Stimulated activated CD8-positive, alpha-beta memory T cell treated with anti-CD3 and anti-CD28 coated beads, Interleukin-7, amount 100 ng/mL, for 48 hours (primary cell): ENCODE measurements around the gene CHN1.

Experiments
- DNase-seq, 2 donors: peaks; one replicate each; pipeline ENCODE4 v3.0.0-alpha.2; 2020; ENCODE audit warnings: low read depth in 1 of 2; ENCODE audit errors: extremely low read depth in 1 of 2

Gene CHN1

DNA sequence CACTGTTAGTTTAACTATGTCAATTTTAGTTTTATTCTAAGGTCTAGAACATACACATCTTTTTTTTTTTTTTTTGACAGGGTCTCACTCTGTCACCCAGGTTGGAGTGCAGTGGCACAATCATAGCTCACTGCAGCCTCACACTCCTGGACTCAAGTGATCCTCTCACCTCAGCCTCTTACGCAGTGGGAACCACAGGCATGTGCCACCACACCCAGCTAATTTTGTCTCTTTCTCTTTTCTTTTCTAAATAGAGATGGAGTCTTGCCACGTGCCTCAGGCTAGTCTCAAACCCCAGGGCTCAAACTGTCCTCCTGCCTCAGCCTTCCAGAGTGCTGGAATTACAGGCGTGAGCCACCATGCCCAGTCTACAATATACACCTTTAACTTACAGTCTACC, 171.4 kb downstream of the CHN1 start:
- no peak for DNase-seq

DNA sequence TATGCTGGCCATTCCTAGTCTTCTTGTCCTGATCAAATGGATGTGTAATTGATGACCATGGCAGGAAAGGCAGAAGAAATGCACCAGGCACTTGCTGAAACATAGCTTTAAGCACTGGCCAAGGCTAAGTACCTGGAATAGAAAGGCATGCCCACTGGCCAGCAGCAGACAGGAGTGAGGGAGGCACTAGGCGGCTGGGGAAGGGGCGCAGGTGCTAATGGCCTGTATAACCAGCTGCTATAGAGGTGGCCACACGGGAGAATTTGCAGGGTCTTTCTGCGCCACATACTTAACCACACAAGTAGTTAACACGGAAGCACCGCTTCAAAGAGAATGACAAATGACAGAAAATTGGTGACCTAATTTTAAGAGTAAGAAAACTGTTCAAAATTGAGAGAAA, 174.6 kb downstream of the CHN1 start:
- no peak for DNase-seq

DNA sequence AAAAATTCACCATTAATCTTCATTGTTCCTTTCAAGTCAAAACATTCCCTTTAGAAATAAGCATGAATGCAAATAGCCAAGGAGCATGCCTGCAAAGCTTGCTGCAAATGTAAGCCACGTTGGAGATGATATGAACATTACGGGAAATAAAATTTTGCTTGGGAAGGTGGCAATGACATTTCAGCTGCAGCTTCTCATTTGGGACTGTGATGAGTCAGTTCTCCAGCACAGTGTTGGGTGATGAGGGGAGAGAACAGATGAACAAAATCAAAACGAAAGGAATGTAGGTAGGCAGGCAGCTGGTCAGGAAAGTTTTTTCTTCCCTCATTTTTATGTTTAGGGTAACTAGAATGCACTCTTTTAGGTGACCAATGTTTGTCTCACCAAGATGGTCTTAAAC, 175.6 kb downstream of the CHN1 start:
- no peak for DNase-seq

DNA sequence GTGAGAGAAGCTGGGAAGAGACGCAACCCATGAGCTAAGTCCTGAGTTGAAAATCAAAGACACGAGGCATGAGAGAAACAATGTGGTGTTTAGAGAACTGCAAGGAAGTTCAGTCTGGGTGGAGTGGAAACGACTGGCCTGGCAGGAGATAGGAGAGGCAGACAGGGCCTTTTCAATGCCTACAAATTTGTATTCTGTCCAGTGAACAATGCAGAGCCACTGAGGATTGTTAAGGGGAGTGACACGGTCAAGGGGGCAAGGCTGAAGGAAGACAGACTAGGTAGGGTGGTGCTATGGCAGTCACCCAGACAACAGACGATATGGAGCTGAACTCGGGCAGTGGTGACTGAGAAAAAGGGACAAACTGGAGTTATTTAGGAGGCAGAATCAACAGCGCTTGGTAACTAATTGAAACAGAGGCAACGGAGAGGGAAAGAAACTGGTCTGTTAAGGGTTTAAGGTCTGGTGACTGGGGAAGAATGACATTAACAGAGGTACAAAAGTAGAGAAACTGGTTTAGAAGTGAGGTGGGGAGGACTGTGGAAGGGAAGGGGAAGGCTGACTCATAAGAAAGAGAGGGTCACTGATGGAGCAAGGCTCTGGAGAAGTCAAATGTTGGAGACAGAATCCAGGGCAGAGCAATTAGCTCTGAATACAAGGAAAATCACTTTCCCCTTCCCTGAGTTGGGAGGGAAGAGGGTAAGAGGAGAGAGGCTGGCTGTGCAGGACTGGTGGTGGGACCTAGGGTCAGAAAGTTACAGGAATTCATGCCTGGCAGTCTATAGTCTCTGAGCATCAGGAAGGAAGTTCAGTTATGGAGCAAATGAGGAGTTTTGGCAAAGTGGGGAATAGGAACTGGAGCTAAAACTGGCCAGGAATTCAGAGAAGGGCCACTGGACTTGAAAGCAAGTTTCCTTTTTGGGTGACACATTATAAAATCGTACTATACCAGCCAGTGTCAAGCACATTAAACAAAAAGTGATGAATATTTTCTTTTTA, 177.5 kb downstream of the CHN1 start:
- no peak for DNase-seq

DNA sequence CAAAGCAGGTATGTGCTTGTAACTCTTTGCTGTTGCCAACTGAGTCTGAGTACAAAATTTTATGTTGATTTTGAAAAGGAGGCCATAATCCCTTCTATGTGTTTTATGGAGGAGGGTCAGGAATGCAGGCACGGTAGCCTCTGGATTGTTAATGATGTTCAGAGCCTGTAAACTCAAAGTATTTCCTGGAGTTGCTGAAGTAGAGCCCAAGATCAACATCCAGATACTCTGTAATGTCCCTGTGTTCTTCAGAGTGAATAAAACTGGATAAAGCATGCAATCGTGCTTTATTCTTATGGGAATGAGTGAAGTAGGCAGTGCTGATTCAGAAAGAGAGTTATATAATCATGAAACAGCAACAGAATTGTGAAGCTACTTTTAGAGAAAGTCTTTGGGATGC, 179.1 kb downstream of the CHN1 start:
- DNase-seq, result no peak

DNA sequence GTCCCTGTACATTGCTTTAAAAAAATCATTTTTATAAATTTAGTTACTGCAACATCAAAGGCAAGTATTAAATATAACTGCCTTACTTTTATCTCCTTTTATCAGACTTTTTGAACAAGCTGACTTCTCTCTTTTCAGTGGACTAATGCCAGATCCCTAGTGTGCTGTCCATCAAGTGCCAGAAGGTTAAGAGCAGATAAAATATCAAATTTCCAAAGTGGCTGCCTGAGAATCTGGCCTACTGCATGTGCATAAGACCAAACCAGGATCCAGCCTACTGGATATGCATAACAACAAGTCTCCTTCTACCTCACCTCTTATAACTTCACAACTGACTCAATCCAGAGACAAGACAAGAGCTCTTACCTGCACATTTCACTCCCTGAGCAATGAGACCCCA, 181.1 kb downstream of the CHN1 start:
- no peak for DNase-seq

DNA sequence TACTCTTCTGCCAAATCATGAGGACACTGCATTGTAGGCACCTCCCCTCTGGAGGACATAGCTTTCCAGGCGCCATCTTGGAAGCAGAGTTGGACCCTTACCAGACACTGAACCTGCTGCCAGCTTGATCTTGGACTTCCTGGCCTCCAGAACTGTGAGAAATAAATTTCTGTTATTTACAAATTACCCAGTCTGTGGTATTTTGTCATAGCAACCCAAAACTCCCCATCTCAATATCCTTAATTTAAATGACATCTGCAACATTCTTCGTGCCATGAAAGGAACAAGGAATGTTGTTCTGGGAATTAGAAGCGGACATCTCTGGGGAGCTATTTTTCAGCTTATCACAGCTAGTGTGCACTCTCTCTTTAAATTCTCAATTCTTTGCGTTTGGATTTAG, 183.6 kb downstream of the CHN1 start:
- no peak for DNase-seq

DNA sequence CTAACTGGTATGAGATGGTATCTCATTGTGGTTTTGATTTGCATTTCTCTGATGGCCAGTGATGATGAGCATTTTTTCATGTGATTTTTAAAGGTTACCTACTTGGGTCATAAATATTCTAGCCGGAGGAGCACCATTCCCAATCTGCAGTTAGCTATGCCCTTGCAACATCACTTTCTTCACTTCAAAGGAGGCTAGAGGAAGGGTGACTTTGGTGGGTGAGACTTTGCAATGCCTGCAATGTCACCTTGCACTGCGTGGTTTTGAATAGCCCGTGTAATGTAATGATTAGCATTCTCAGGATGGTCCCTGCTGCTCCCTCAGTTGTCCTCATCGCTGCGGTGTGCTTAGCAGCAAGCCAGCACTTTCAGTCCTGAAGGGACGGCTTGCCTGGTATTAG, 184.8 kb downstream of the CHN1 start:
- no peak for DNase-seq

DNA sequence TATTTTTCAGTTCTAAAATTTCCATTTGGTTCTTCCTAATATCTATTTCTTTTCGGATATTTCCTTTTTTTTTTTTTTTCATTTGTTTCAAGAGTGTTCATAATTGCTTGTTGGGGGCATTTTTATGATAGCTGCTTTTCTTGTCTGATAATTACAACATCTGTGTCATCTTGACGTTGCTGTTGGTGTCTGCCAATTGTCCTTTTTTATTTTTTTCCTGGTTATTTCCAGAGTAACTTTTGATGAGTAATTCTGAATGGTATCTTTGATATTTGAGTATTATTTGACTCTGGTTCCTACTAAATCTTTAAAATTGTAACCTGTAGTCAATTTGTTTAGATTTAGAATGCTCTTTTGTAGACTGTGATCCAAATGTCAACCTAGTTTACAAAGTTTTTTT, 189.7 kb downstream of the CHN1 start:
- no peak for DNase-seq

DNA sequence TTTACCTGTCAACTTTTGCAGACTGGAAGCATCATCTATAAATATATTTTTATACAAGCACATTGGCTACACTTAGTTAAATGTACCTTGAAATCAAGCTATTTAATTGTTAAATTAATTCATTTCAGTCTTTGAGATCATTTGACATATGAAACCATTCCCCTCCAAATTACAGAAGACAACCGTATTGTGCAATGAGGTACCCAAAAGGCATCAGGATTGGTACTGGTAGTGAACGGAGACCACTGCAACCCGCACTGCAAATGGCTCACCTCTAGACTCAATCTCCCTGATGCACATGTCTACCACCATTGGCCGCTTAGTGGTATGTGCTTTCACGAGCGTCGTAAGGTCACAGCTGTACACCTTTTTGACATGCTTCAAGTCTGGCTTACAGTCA, 193.1 kb downstream of the CHN1 start:
- DNase-seq, result no peak

DNA sequence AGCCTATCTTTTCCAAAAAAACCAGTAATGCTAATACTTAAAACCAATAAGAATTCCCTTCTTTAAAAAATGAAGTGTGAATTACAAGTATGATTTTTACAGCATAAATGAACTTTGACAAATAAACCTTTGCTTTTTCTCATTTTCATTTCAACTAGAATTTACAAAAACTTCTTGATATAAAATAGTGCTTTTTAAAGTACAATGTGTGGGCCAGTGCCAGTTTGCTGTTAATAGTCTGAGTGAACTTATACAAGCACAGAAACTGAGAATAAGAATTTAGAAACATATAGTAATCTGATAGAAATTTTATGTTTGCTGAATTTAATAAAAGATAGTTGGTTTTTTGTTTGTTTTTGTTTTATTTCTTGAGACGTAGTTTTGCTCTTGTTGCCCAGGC, 197.2 kb downstream of the CHN1 start:
- DNase-seq, result no peak

DNA sequence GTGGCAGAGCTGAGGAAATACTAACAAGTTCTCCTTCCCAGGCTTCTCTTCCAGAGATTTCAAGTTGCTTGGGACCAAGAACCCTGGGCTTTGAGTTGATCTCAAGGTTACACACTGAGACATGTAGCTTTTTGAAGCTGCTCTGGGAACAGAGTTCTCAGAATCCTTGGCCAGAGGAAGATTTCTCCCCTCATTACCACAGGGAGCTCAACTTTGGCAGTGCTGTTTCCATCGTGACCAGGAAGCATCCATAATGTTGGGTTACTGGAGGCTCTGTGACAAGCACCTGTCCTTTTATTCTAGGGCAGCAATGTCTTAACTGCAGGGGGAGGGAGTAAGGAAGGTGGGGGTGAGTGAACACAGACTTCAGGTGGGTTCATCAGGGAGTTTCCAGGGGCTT, 199.4 kb downstream of the CHN1 start:
- no peak for DNase-seq

DNA sequence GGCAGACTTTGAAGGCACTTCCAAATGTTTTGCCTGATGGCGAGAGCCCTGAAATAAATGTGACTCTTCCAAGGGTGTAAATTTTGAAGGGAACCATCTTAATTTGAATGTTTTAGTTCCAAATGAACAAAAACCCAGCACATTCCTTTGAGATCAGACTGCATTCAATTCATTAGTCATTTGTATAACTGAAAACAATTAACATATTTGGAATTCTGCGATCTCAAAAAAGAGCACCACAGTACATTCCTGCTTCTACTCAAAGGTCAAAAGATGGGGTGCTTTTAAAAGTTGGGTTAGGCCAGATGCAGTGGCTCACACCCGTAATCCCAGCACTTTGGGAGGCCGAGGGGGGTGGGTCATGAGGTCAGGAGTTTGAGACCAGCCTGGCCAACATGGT, 202.7 kb downstream of the CHN1 start:
- no peak for DNase-seq

DNA sequence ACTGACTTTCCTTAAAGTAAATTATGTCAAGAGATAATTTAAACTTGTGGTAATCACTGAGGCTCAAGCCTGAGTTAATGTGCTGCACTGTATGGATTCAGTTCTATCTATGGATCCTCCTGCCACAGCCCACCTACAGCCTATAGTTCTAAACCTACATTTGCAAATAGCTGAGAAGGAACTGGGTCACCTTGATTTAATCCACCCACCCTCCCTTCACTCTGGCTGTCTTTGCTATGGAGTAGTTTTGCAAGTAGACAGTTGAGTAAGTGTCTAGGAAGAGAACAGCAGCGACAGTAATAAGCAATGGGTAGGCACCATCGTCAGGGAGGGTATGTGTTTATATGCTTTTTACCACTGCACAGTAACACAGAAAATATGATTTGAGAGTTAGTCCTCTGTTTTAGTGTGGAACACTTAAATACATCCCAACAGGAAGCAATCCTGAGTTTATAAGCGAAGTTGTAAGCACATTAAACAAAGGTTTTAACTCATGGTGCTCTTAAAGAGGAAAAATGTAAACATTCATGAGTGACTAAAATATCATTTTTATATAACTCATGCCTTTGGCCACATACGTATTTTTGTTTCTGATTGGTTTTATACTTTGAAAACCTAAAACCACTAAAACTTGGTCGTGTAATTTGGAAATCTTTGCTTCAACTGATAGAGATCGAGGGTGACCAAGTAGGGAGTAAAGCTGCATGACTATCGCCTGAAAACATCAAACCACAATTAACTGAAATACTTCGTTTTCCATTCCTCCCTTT, 204.6 kb downstream of the CHN1 start:
- no peak for DNase-seq

DNA sequence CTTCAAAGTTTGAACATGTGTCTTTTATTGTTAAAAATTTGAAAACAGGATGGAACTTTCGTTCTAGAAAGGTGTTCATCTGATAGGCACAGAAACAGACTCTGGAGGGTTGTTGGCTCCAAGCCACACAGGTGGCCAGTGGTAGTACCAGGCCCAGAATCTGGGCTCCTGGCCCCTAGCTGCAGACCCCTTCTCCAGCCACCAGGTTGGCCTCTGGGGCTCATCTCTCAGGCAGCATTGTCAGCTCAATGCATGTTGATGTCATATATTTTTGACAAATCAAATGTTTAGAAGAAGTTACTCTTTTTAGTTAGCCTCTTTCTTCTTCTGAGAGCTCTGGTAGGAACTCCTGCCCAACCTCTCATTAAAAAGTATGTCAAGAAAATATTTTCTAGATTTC, 206.4 kb downstream of the CHN1 start:
- DNase-seq, result no peak

DNA sequence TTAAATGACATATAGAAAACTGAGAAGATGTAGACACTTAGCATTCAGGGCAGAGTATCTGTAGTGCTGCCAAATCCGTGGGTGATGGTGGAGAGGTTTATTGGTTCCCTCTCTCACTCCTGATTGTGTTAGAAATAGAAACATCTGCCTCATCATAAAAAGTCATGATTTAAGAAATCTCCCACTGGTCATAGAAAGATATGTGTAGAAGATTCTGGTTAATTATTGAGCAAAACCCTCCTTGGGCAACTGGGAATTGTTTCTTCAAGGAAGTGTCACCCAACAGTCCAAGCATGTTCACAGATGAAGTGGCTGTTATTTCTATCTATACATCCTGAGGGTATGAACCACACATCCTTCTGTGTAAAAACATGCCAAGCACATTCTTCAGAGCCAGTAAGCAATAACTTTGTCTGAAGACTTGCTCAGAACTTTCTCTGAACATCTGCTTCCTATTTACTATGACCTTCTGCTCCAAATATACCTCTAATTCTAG, 207.4 kb downstream of the CHN1 start:
- DNase-seq, result no peak

DNA sequence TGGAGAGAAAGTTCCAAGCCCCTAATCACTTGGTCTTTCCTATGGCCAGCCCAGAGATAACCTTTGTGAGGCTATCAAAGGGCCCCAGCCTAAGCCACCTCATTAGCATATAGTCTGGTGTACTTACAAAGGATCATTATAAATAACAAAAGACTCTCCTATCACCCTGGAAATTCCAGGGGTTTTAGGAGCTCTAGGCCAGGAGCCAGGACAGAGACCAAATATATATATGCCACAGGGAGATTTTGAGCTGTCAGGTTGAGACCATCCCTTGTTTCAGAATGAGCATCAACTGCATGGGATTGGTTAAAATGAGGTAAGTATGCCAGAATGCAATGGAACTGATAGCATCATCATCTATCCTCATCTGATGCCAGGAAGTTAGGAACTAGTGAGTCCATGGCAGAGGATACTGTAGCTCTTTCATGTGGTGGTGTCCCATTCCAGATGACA, 208.8 kb downstream of the CHN1 start:
- no peak for DNase-seq

DNA sequence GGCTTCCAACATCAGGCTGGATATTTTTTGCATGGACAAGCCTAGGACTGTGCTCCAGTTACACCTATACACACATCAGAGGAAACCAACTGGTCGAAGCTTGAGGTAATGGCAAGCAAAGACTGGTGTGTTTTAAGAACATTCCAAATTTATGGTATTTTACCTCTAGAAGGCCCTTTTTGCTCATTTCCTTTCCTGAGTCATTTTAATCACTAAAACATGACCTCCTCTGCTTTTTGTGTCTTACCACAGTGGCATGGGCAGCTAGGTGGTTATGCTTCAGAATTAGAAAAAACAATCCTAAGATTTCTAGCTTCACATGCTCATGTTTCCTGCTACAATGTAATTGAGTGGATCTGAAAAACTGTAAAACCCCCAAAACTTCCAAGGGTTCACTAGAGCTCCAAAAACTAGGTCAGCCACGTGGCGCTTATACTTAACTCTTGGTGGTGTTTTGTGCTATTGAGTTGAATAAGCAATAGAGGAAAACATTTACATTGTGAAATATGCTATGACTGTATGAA, 210.3 kb downstream of the CHN1 start:
- DNase-seq, result no peak

DNA sequence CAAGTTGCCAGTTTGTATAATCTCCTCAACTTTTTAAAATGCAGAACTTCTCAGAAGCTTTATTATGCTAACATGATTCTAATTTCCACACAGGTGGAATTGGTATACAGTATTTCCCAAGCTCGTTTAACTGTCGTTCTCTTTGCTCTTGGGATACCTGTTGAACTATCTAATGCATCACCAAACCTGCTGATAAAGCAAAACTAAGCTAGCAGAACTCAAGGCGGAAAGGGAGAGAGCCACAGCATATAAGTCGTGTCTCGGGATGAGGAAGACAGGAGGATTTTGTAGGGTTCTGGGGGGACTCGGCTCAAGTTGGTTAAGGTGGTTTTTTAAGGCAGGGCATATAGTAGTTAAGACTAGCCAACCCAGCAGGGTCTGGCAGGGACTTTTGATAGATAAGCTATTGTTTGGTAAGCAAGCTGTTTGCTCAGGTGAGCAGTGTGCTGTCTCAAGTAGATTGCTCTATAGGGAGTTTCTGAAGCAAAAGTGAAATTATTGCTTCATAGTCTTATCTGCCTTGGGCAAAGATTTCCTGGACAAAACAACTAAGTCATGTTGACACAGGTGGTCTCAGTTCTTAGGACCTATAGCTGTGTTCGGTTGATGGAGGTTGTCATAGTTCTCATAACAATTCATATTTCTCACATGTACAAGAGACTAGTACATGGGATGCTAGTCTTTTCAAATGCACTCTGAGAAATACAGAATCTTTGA, 212.7 kb downstream of the CHN1 start:
- DNase-seq, result no peak

DNA sequence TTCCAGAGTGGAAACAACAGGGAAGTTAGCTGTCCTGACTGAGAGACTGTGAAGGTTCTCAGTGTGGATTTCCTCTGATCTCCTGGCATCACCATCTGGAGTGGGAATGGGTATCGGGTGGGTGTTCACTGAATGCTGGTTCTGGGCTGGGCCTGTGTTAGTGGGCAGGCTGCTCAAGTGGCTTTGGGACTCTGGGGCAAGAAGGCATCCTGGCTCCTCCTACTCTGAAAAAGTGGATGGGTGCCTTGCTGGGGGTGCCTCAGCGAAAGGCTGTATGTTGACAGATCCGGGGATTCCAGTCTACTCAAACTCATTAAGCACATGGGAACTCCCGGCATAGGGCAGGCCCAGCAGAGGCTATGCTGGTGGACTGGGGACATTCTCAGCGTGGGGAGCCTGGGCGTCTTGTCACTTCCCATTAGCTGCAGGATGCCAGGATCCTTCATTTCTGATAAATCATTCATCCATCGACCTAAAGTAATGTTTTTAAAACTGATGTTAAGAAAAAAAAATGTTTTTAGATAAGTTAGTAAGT, 213.4 kb downstream of the CHN1 start:
- no peak for DNase-seq

DNA sequence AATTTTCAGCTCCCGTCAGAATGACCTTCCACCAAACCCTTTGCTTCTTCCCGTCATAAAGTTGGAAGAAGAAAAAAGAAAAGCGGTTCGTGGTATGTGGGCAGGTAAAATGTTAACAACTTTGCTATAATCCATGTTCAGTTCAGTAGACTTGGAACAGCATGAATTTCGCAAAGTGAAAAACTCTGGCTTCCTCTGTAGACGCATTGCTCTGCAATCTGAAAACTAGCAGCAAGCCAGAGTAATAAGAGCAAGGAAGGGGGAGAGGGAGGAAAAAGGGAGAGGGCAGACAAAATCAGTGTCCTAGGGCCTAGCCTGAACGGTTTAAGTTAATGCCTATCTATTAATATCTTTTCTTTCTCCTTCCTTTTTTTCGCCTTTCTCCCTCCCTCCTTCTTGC, 214.2 kb downstream of the CHN1 start:
- DNase-seq, result no peak
